ES-I3 (cell line): Measurements from ENCODE around the gene ZSCAN26.

Source experiments
- H3K36me3 ChIP-seq: 2 replicates; pipeline ENCODE4 v1.6.1; 2013; ENCODE audit warnings: mild to moderate bottlenecking, low read length, control low read depth, moderate library complexity; ENCODE audit not compliant: insufficient read depth
- H3K4me1 ChIP-seq: 2 replicates; pipeline ENCODE4 v1.6.1; 2013; ENCODE audit warnings: mild to moderate bottlenecking, control low read depth, low read length; ENCODE audit not compliant: insufficient read depth
- H3K9ac ChIP-seq: 2 replicates; pipeline ENCODE4 v1.6.1; 2013; ENCODE audit warnings: low read depth, mild to moderate bottlenecking, low read length, moderate library complexity
- H3K9me3 ChIP-seq: 2 replicates; pipeline ENCODE4 v1.6.1; 2013; ENCODE audit warnings: mild to moderate bottlenecking, low read length, moderate library complexity; ENCODE audit not compliant: control insufficient read depth, insufficient read depth

ZSCAN26 gene

DNA sequence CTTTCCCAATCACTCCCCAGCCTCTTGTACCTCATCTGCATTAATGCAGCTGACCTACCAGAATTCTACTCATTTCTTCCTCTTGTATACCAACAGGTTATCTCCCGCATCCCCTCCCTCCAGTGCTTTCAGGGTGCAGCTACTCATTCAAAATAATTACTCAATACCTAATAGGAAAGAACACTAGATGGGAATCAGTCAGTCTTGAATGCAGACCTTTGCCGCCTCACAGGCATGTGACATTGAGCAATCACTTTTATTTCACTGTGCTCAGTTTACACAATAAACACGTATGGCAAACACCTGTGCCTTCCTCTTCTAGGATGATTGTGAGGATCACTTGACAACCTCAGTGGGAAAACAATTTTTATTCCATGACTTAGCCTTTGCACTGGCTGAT is 55.7 kb downstream of the ZSCAN26 start:
- Histone ChIP-seq H3K9ac (no peak overlapping the region), H3K4me1 (no peaks in the 10 kb centered on the region), H3K9me3 (peaks cover 12% of the 10 kb centered on the region)

GRCh38 chr6:28323813-28324424 is 57.0 kb downstream of the ZSCAN26 start:
- no peak overlapping the region for H3K9ac ChIP-seq
- H3K36me3 ChIP-seq, result peaks cover 8% of the 10 kb centered on the region; the same call in 1 of the 2 replicates
- H3K9me3 ChIP-seq, result peaks cover 12% of the 10 kb centered on the region
- H3K4me1 ChIP-seq, result no peaks in the 10 kb centered on the region

More for the DNA sequence above, 55.7 kb downstream of the ZSCAN26 start:
- H3K36me3 ChIP-seq, result peaks cover 8% of the 10 kb centered on the region; the same call in 1 of the 2 replicates

DNA sequence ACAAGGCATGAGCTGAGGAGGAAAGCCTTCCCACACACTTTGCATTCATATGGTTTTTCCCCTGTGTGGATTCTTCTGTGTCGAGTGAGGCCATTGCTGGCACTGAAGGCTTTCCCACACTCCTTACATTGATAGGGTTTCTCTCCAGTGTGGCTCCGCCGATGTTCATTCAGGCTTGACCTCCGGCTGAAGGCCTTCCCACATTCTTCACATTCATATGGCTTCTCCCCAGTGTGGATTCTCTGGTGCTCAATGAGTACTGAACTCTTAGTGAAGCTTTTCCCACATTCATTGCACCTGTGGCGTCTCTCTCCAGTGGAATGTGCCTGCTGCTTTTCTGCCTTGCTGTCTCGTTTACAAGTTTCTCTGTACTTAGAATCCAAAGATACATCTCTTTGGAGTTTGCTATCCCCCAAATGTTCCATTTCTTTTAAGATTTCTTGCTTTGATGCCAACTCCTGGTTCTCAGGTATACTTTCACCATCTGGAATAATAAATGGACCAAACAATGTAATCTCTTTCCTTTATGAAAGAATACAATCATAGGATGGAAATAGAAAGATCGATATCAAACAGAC is 59.5 kb downstream of the ZSCAN26 start:
- Histone ChIP-seq H3K36me3 (peaks cover 8% of the 10 kb centered on the region; the same call in 1 of the 2 replicates), H3K9me3 (peaks cover 12% of the 10 kb centered on the region), H3K9ac (no peak overlapping the region), H3K4me1 (no peaks in the 10 kb centered on the region)
